ENCODE data around the gene BSCL2. TPM values are rescaled to one million over a fixed set of nuclear protein-coding genes. Genes with fewer than 3 reads are reported as not detected.

The BSCL2 gene
- total and polyA plus RNA-seq, 2 experiments from 2014 or later, result 49.2 to 78.7 TPM

DNA sequence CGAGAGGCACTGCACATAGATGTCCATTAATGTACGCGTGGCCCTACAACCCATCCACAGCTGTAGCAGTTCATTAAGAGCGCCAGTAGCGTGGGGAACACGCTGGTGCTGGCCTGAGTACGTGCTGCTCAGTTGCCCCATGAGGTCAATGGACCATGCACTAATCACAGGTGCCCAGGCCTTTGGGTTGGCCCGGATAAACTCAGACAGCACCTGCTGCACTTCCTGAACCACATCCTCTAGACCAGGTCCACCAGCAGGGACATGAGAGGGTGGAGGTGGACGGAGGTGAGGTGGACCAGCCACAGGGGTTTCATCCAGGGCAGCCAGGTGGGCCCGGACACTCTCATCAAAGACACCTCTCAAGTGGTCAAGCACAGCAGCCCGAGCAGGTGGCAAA, 57.7 kb downstream of the BSCL2 start:
- H3K9me3 ChIP-seq (ENCODE audit: low read depth), result no peaks in the 10 kb centered on the region
- 96% methylated on average over 11 of the region's 11 CpGs for WGBS (ENCODE audit: low lambda C conversion rate, missing lambda C conversion rate)
- peaks cover 4% of the 10 kb centered on the region for H3K4me1 ChIP-seq (ENCODE audit: insufficient read depth)
- H3K27ac ChIP-seq, result no peak overlapping the region
- H3K79me2 ChIP-seq, result peaks cover 45% of the 10 kb centered on the region
- no peaks in the 10 kb centered on the region for H3K9me2 ChIP-seq (replicated peaks; ENCODE audit: insufficient read depth)
- DNase-seq (ENCODE audit: low spot score), result no peak
- no peak overlapping the region for H3K4me3 ChIP-seq
- no peaks in the 10 kb centered on the region for H3K36me3 ChIP-seq (replicated peaks; ENCODE audit: insufficient read depth, low read depth)
- H3K27me3 ChIP-seq, result no peaks in the 10 kb centered on the region
- H3K4me2 ChIP-seq, result no peak overlapping the region
- TF ChIP-seq, protein P1, sequence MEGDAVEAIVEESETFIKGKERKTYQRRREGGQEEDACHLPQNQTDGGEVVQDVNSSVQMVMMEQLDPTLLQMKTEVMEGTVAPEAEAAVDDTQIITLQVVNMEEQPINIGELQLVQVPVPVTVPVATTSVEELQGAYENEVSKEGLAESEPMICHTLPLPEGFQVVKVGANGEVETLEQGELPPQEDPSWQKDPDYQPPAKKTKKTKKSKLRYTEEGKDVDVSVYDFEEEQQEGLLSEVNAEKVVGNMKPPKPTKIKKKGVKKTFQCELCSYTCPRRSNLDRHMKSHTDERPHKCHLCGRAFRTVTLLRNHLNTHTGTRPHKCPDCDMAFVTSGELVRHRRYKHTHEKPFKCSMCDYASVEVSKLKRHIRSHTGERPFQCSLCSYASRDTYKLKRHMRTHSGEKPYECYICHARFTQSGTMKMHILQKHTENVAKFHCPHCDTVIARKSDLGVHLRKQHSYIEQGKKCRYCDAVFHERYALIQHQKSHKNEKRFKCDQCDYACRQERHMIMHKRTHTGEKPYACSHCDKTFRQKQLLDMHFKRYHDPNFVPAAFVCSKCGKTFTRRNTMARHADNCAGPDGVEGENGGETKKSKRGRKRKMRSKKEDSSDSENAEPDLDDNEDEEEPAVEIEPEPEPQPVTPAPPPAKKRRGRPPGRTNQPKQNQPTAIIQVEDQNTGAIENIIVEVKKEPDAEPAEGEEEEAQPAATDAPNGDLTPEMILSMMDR (IDR thresholded peaks at IDR 0.05; ENCODE audit: poor library complexity), result no peak
- TF ChIP-seq EZH2 (IDR thresholded peaks at IDR 0.05; ENCODE audit: borderline replicate concordance) (no peak), EZH2phosphoT487 (IDR thresholded peaks at IDR 0.05; ENCODE audit: low read depth, severe bottlenecking, unreplicated experiment) (no peak)
- H2AFZ ChIP-seq, result no peak overlapping the region
- H4K20me1 ChIP-seq (ENCODE audit: insufficient read depth, poor library complexity, severe bottlenecking), result no peaks in the 10 kb centered on the region

DNA sequence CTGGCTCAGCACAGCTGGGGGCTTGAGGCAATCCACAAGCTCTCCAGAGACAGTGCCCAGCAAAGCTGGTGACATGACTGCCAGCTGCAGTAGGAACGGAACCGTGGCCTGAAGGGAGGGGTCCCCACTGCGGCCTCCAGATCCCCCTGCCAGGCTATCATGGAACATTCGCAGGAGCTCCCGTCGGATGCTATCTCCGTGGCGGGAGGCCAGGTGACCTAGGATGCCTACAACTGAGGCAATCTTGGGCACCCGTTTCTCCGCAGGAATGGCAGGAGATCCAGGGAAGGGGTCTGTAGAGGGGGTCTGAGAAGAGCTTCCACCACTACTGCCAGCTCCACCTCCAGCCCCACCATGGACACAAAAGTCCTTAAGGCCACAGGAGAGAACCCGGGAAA, 58.3 kb downstream of the BSCL2 start:
- Histone ChIP-seq H3K36me3 (replicated peaks; ENCODE audit: insufficient read depth, low read depth) (no peaks in the 10 kb centered on the region), H3K9me2 (replicated peaks; ENCODE audit: insufficient read depth) (no peaks in the 10 kb centered on the region), H3K27me3 (no peaks in the 10 kb centered on the region), H3K79me2 (peaks cover 50% of the 10 kb centered on the region), H4K20me1 (ENCODE audit: insufficient read depth, poor library complexity, severe bottlenecking) (no peaks in the 10 kb centered on the region), H3K27ac (no peak overlapping the region), H3K4me2 (no peak overlapping the region), H2AFZ (no peak overlapping the region), H3K4me3 (no peak overlapping the region), H3K9me3 (ENCODE audit: low read depth) (no peaks in the 10 kb centered on the region), H3K4me1 (ENCODE audit: insufficient read depth) (peaks cover 4% of the 10 kb centered on the region)
- 98% methylated on average over 11 of the region's 11 CpGs for WGBS (ENCODE audit: low lambda C conversion rate, missing lambda C conversion rate)
- no peak for TF ChIP-seq EZH2 (IDR thresholded peaks at IDR 0.05; ENCODE audit: borderline replicate concordance)
- TF ChIP-seq, protein P1 (IDR thresholded peaks at IDR 0.05; ENCODE audit: poor library complexity), result no peak
- TF ChIP-seq EZH2phosphoT487 (IDR thresholded peaks at IDR 0.05; ENCODE audit: low read depth, severe bottlenecking, unreplicated experiment), result no peak
- DNase-seq (ENCODE audit: low spot score), result no peak

DNA sequence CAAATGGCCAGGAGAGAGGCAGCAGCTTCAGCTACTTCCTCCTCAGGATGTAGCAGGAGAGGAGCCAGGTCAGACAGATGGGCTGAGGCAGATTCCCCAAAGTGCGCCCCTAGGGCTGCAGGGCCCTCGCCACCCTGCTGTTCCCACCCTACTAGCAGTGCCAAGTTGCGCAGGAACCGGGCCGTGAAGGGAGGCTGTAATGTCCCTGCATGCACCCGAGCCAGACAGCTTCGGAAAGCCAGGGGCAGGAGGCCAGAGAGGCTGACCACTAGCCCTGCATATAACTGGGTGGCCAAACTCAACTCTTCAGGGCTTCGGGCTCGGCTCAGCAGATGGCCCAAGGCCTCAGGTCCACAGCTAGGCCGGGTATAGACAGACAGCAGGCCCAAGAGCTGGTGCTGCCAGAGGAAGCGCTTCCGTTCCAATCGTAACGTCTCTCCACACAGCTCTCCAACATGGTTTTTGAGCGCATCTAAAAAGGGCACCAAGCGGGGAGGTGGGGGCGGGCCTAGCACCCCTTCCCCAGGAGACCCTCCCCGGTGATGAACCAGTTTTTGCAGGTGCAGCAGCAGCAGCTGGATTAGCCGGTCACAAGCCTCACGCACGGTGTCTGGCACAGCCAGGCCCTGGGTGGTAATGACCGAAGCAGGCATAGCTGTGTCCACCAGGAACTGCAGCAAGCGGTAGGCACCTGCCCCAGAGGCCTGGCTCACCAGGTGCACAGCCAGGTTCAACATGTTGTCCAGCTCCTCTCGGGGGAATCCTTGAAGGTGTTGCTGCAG, 58.8 kb downstream of the BSCL2 start:
- Histone ChIP-seq H3K9me2 (replicated peaks; ENCODE audit: insufficient read depth) (no peaks in the 10 kb centered on the region), H3K27me3 (no peaks in the 10 kb centered on the region), H3K79me2 (peaks cover 56% of the 10 kb centered on the region), H2AFZ (no peak overlapping the region), H3K4me1 (ENCODE audit: insufficient read depth) (peaks cover 4% of the 10 kb centered on the region), H3K4me2 (no peak overlapping the region), H3K36me3 (replicated peaks; ENCODE audit: insufficient read depth, low read depth) (no peaks in the 10 kb centered on the region), H4K20me1 (ENCODE audit: insufficient read depth, poor library complexity, severe bottlenecking) (no peaks in the 10 kb centered on the region), H3K4me3 (no peak overlapping the region), H3K27ac (no peak overlapping the region), H3K9me3 (ENCODE audit: low read depth) (no peaks in the 10 kb centered on the region)
- TF ChIP-seq EZH2phosphoT487 (IDR thresholded peaks at IDR 0.05; ENCODE audit: low read depth, severe bottlenecking, unreplicated experiment) (no peak), EZH2 (IDR thresholded peaks at IDR 0.05; ENCODE audit: borderline replicate concordance) (no peak)
- TF ChIP-seq, protein P1 (IDR thresholded peaks at IDR 0.05; ENCODE audit: poor library complexity), result no peak
- WGBS (ENCODE audit: low lambda C conversion rate, missing lambda C conversion rate), result 99% methylated on average over 24 of the region's 24 CpGs
- DNase-seq (ENCODE audit: low spot score), result no peak
